Activated CD4-positive, alpha-beta memory T cell treated with anti-CD3 and anti-CD28 coated beads for 36 hours (primary cell): ENCODE measurements around the gene MAP3K3. TPM values are rescaled to one million over a fixed set of nuclear protein-coding genes. Genes with fewer than 3 reads are reported as not detected.

Source experiments
- CTCF ChIA-PET: fragments of 350-600 bp; sonication (Branson Sonifier 250); formaldehyde crosslinking; loops from one replicate; lab custom pipeline; 2021; ENCODE audit warnings: antibody characterized with exemption, inconsistent platforms; lab: Charles Lee
- POLR2A ChIA-PET: fragments of 350-600 bp; sonication (Branson Sonifier 250); formaldehyde crosslinking; loops from one replicate; lab custom pipeline; 2021; ENCODE audit warnings: antibody characterized with exemption; lab: Charles Lee
- DNase-seq: peaks from one replicate; pipeline ENCODE4 v3.0.0-alpha.2; 2020
- H3K27ac Mint-ChIP-seq: one replicate; pipeline ENCODE4 v1.8.0; 2021; ENCODE audit warnings: mixed read lengths
- H3K27me3 Mint-ChIP-seq: one replicate; pipeline ENCODE4 v1.8.0; 2021; ENCODE audit warnings: mixed read lengths
- H3K36me3 Mint-ChIP-seq: one replicate; pipeline ENCODE4 v1.8.0; 2021; ENCODE audit warnings: mixed read lengths
- H3K4me1 Mint-ChIP-seq: one replicate; pipeline ENCODE4 v1.8.0; 2021; ENCODE audit warnings: low read depth, mixed read lengths
- H3K4me3 Mint-ChIP-seq: one replicate; pipeline ENCODE4 v1.8.0; 2021; ENCODE audit warnings: mild to moderate bottlenecking, mixed read lengths
- H3K9me3 Mint-ChIP-seq: one replicate; pipeline ENCODE4 v1.8.0; 2021; ENCODE audit warnings: mixed read lengths
- intact Hi-C: fragments of 100-400 bp; cut with micrococcal nuclease; formaldehyde crosslinking; loops from one replicate; pipeline ENCODE4 v1.15.1; 2023
- total RNA-seq, 2 experiments: library from RNA; stranded (reverse); gene quantifications; one replicate each; pipeline ENCODE4 v1.2.3, GENCODE V29; 2021

The MAP3K3 gene
- total RNA-seq, 2 experiments from 2014 or later, result 32.8 to 34.0 TPM

- H3K9me3 Mint-ChIP-seq, result no peaks in the 10 kb centered on the region
- H3K4me3 Mint-ChIP-seq, result no peak overlapping the region
- ChIA-PET POLR2A (interaction anchor here (1.1 kb wide), 1 partner anchor 47 kb away, joined by 4 read pairs; no protein-coding TSS in a partner anchor), CTCF (interaction anchor here (0.7 kb wide), 1 partner anchor 14 kb away, joined by 4 read pairs; no protein-coding TSS in a partner anchor)
- H3K27ac Mint-ChIP-seq, result peak overlapping the region; percentile 74
- no peaks in the 10 kb centered on the region for H3K36me3 Mint-ChIP-seq
- intact Hi-C loops, result loop anchor here (1.0 kb wide), 1 partner anchor 12 kb away; no protein-coding TSS in a partner anchor
- DNase-seq, result no peak
- no peaks in the 10 kb centered on the region for H3K27me3 Mint-ChIP-seq
- H3K4me1 Mint-ChIP-seq, result peaks cover 39% of the 10 kb centered on the region
Measured at GRCh38 chr17:63598281-63598680, 23.9 kb upstream of the MAP3K3 start.

DNA sequence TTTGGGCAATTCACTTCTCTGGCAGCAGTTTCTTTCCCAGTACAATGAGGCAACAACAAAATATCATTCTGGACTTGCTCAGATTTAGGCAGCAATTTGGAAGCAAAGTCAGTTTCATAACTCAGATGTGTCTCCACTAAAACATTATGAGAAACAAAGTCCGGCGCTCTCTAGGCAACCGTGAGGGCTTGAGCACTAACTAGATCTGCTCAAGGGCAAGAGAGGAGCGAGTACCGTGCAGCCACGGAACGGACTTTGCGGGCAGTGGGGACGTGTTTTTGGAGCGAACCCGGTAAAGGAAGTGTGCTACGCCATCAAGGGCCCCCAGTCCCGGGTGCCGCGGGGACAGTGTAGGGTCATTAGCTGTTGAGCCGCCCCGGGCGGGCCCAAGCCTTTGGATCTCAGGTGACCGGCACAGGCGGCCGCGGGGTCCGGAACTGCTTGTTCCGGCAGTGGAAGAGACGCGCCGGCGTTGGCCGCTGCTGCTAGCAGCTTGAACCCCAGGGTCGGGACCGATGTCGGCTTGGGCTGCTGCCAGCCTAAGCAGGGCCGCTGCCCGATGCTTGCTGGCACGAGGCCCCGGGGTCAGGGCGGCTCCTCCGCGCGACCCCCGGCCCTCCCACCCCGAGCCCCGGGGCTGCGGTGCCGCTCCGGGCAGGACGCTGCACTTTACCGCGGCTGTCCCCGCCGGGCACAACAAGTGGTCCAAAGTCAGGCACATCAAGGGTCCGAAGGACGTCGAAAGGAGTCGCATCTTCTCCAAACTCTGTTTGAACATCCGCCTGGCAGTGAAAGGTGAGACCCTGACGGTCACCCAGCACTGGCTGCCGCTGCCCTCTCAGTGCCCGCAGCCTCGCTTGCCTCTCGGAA lies 21.4 kb upstream of the MAP3K3 start, which contains the start of gene TACO1:
Gene TACO1 (plus strand): TSS at position 327 of the 870 bp plus-strand sequence. CDS start 189 bp downstream, at position 516.
- Mint-ChIP-seq H3K4me1 (peaks cover 39% of the 10 kb centered on the region), H3K27ac (peak within 1 kb of the TSS; percentile 86), H3K27me3 (no peaks in the 10 kb centered on the region), H3K36me3 (peaks cover 7% of the 10 kb centered on the region), H3K9me3 (no peaks in the 10 kb centered on the region), H3K4me3 (peak within 1 kb of the TSS; percentile 86)
- ChIA-PET POLR2A (interaction anchor here (0.7 to 1.7 kb wide), 7 partner anchors 10 to 123 kb away, joined by 3 to 6 read pairs (median 4); partner anchors contain the start of genes DCAF7 and MAP3K3), CTCF (interaction anchor here (1.2 to 2.9 kb wide), 5 partner anchors 11 to 194 kb away, joined by 3 to 22 read pairs (median 4); partner anchors contain the start of gene MAP3K3)
- intact Hi-C loops, result loop anchor here (1.0 kb wide), 1 partner anchor 51 kb away; the partner anchor contains the start of gene DCAF7
- DNase-seq, result peak; percentile 88

- Mint-ChIP-seq H3K27ac (peak overlapping the region; percentile 86), H3K9me3 (no peaks in the 10 kb centered on the region), H3K4me3 (peak overlapping the region; percentile 86), H3K4me1 (peaks cover 35% of the 10 kb centered on the region), H3K27me3 (no peaks in the 10 kb centered on the region), H3K36me3 (peaks cover 13% of the 10 kb centered on the region)
- ChIA-PET POLR2A (interaction anchor here (0.7 to 1.7 kb wide), 7 partner anchors 9 to 124 kb away, joined by 3 to 7 read pairs (median 4); partner anchors contain the start of gene MAP3K3), CTCF (interaction anchor here (1.0 to 2.9 kb wide), 5 partner anchors 10 to 195 kb away, joined by 4 to 22 read pairs (median 4); partner anchors contain the start of gene MAP3K3)
- intact Hi-C loops, result no loop called here
- no peak for DNase-seq
Measured at GRCh38 chr17:63601439-63602371, 20.5 kb upstream of the MAP3K3 start.

DNA sequence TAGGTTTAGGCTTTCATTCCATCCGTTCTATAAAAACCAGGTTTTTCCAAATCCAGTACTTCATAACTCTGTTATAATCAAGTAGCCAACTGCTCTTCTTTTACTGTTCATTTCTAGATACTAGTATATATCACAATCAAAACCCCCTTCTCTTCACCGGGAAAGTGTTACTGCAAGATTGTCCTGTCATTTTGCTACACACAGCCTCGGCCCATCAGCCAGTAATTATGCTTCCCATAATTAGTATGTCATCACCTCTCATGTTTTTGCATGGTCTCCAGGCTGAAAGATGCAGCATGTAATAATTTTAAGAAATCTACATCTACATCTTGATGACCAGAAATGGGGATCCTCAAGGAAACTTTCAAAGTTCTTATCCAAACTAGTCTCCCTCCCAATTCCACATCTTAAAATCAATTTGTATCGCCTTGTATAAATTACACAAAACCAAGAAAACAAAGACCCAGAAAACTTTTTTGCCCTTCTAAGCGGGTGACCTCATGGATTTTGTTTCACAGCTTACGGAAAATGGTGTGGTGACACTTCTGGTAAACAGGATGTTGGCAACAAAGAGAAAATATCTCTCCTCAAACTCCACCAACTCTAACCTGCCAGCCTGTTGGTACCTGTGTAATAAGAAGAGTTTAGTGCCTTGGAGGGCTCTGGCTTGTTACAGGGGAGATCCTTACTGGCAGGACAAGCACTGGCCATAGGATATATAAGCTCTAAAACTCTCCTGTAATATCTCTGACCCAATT lies 12.2 kb upstream of the MAP3K3 start:
- H3K4me1 Mint-ChIP-seq, result peaks cover 29% of the 10 kb centered on the region
- POLR2A ChIA-PET, result interaction anchor here (0.6 to 2.8 kb wide), 6 partner anchors 9 to 182 kb away, joined by 3 to 16 read pairs (median 9); partner anchors contain the start of genes DCAF7, MAP3K3 and TACO1
- CTCF ChIA-PET, result interaction anchor here (0.7 to 5.2 kb wide), 7 partner anchors 11 to 185 kb away, joined by 3 to 243 read pairs (median 42); partner anchors contain the start of genes CYB561 and MAP3K3
- peak; percentile 57 for DNase-seq
- H3K27ac Mint-ChIP-seq, result peak overlapping the region; percentile 97
- peak overlapping the region; percentile 64 for H3K4me3 Mint-ChIP-seq
- H3K36me3 Mint-ChIP-seq, result peaks cover 34% of the 10 kb centered on the region
- no peaks in the 10 kb centered on the region for H3K9me3 Mint-ChIP-seq
- no peaks in the 10 kb centered on the region for H3K27me3 Mint-ChIP-seq
- intact Hi-C loops, result loop anchor here (1.0 to 5.0 kb wide), 2 partner anchors 12 to 93 kb away; no protein-coding TSS in a partner anchor

- intact Hi-C loops, result loop anchor here (1.0 to 5.0 kb wide), 4 partner anchors 11 to 94 kb away; partner anchors contain the start of genes DCAF7 and MAP3K3
- POLR2A ChIA-PET, result interaction anchor here (0.6 to 2.8 kb wide), 8 partner anchors 9 to 183 kb away, joined by 3 to 16 read pairs (median 4); partner anchors contain the start of genes DCAF7, MAP3K3 and TACO1
- CTCF ChIA-PET, result interaction anchor here (0.7 to 4.1 kb wide), 19 partner anchors 10 to 191 kb away, joined by 3 to 243 read pairs (median 12); partner anchors contain the start of genes CYB561, DCAF7, MAP3K3 and TACO1
- peak; percentile 20 for DNase-seq
- Mint-ChIP-seq H3K4me1 (peaks cover 29% of the 10 kb centered on the region), H3K4me3 (peak overlapping the region; percentile 64), H3K36me3 (peaks cover 30% of the 10 kb centered on the region), H3K9me3 (no peaks in the 10 kb centered on the region), H3K27ac (peak overlapping the region; percentile 97), H3K27me3 (no peaks in the 10 kb centered on the region)
Measured at GRCh38 chr17:63610854-63611253, 11.4 kb upstream of the MAP3K3 start.

DNA sequence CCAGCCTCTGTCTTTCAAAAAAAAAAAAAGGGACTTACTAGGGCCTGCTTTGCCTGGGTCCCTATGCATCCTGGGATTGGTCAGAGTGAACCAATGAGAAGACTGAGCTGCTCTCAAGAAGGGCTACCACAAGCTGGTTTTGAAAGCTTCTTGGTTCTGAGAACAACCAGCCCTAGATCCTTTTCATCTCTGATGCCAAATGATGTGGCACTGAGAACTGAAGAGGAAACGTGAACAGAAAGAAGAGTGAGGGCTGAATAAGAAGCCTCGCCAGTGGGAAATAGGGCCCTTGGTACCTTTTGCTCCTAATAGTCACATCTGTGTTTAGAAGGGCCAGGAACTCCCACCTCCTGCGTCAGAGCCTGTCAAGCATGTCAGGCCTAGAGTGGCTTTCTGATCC lies 10.9 kb upstream of the MAP3K3 start:
- POLR2A ChIA-PET, result interaction anchor here (0.6 to 2.8 kb wide), 16 partner anchors 9 to 499 kb away, joined by 3 to 16 read pairs (median 4); partner anchors contain the start of genes DCAF7, MAP3K3 and TACO1
- Mint-ChIP-seq H3K36me3 (peaks cover 25% of the 10 kb centered on the region), H3K4me3 (peak overlapping the region; percentile 64), H3K27me3 (no peaks in the 10 kb centered on the region), H3K27ac (peak overlapping the region; percentile 97), H3K4me1 (peaks cover 29% of the 10 kb centered on the region), H3K9me3 (no peaks in the 10 kb centered on the region)
- peak; percentile 75 for DNase-seq
- CTCF ChIA-PET, result interaction anchor here (0.5 to 4.1 kb wide), 41 partner anchors 10 to 205 kb away, joined by 3 to 243 read pairs (median 4); partner anchors contain the start of genes CYB561, DCAF7, KCNH6 and MAP3K3
- intact Hi-C loops, result loop anchor here (1.0 to 5.0 kb wide), 3 partner anchors 11 to 94 kb away; partner anchors contain the start of genes DCAF7 and MAP3K3

DNA sequence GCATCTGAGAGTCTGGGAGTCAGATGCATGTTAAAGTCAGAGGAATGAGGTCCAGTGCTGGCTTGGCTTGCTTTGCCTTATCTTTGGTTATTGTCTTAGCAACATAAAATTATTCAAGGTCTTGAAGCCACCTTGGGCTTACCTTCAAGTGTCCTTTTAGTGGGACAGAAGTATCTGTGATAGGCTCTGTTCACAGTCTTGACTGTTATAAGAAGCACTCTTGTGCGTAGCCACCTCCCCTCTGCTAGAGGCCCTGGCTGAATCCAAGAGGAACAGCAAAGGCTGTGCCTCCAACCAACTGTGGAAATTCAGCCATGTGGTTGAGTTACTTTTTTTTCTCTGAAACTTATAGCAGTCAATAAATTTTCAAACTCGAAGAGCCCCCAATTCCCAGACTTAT lies 8.6 kb upstream of the MAP3K3 start:
- H3K4me1 Mint-ChIP-seq, result peaks cover 27% of the 10 kb centered on the region
- H3K4me3 Mint-ChIP-seq, result no peak overlapping the region
- POLR2A ChIA-PET, result no interaction called here
- H3K36me3 Mint-ChIP-seq, result peaks cover 13% of the 10 kb centered on the region
- no peaks in the 10 kb centered on the region for H3K9me3 Mint-ChIP-seq
- H3K27me3 Mint-ChIP-seq, result no peaks in the 10 kb centered on the region
- H3K27ac Mint-ChIP-seq, result no peak overlapping the region
- no peak for DNase-seq
- CTCF ChIA-PET, result interaction anchor here (2.5 to 4.1 kb wide), 2 partner anchors 186 to 207 kb away, joined by 17 to 243 read pairs; no protein-coding TSS in a partner anchor
- intact Hi-C loops, result loop anchor here (5.0 kb wide), 1 partner anchor 96 kb away; no protein-coding TSS in a partner anchor

GRCh38 chr17:63621229-63621683 lies 961 bp upstream of the MAP3K3 start:
- Mint-ChIP-seq H3K9me3 (no peaks in the 10 kb centered on the region), H3K27ac (peak overlapping the region; percentile 87), H3K27me3 (no peaks in the 10 kb centered on the region), H3K4me1 (peaks cover 32% of the 10 kb centered on the region), H3K4me3 (peak overlapping the region; percentile 85), H3K36me3 (peaks cover 2% of the 10 kb centered on the region)
- intact Hi-C loops, result loop anchor here (5.0 to 10.0 kb wide), 2 partner anchors 206 to 656 kb away; partner anchors contain the start of genes FTSJ3, PSMC5 and TANC2
- ChIA-PET CTCF (interaction anchor here (1.1 to 5.0 kb wide), 9 partner anchors 10 to 198 kb away, joined by 3 to 52 read pairs (median 5); partner anchors contain the start of genes CCDC47 and DDX42), POLR2A (interaction anchor here (1.2 to 2.8 kb wide), 9 partner anchors 10 to 181 kb away, joined by 3 to 16 read pairs (median 8); partner anchors contain the start of gene TACO1)
- no peak for DNase-seq

DNA sequence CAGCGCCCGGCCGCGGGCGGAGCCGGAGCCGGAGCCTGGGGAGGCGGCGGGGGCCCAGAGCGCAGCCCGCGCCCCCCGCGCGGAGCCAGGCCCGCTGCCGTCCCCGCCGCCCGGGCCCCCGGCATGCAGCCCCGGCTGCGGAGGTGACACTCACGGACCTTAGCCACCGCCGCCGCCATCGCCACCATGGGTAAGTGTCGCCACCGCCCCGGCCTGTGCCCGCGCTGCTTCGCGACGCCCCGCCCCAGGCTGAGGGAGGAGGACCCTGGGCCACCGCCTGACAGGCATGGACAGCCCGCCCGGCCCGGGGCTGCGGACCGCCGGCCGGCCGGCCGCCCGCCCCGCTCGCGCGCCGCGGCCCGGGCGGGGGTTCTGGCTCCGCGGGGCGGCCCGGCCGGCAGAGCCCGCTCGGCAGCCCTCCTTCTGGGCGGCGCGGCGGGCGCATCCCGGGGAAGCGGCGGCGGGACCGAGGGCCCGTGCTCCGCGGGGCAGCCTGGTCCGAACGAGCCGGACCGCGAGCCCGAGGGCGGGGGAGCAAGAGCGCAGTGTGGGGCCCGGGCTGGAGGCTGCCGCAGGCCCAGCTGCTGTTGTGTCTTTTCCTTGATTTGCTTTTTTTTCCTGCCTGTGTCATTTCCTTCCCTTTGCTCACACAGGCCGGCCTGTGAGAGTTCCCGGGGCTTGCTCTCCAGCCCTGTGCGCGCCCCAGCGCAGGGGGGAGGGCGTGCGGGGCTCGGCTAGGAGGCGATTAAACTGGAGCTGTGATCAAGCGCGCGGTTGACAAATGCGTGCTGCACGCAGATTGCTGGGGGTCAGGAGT lies 565 bp downstream of the MAP3K3 start:
- H3K36me3 Mint-ChIP-seq, result peaks cover 2% of the 10 kb centered on the region
- H3K4me3 Mint-ChIP-seq, result peak overlapping the region; percentile 99
- H3K9me3 Mint-ChIP-seq, result no peaks in the 10 kb centered on the region
- intact Hi-C loops, result loop anchor here (1.0 to 10.0 kb wide), 8 partner anchors 11 to 658 kb away; partner anchors contain the start of genes DCAF7, DDX42, FTSJ3 and PSMC5
- peak; percentile 74 for DNase-seq
- CTCF ChIA-PET, result interaction anchor here (0.8 to 5.0 kb wide), 12 partner anchors 11 to 226 kb away, joined by 3 to 52 read pairs (median 4); partner anchors contain the start of genes ACE, CCDC47, DDX42 and TACO1
- peak overlapping the region; percentile 84 for H3K27ac Mint-ChIP-seq
- H3K27me3 Mint-ChIP-seq, result no peaks in the 10 kb centered on the region
- POLR2A ChIA-PET, result interaction anchor here (0.8 to 2.8 kb wide), 15 partner anchors 11 to 203 kb away, joined by 3 to 16 read pairs (median 4); partner anchors contain the start of genes CCDC47, DCAF7 and TACO1
- H3K4me1 Mint-ChIP-seq, result peaks cover 38% of the 10 kb centered on the region
